B cell (primary cell): Measurements from ENCODE around the gene RALGAPA2. TPM values are rescaled to one million over a fixed set of nuclear protein-coding genes. Genes with fewer than 3 reads are reported as not detected.

Source experiments
- ATAC-seq: fragments of 200-7000 bp; cut with Tn5 transposase; one replicate; pipeline ENCODE4 v1.10.0; 2021; ENCODE audit warnings: low read depth, mild to moderate bottlenecking, moderate number of reproducible peaks, moderate library complexity
- CTCF ChIA-PET: fragments of 350-600 bp; sonication (Branson Sonifier 250); formaldehyde crosslinking; loops from one replicate; lab custom pipeline; 2021; ENCODE audit warnings: antibody characterized with exemption, inconsistent platforms; lab: Charles Lee
- POLR2A ChIA-PET: fragments of 350-600 bp; sonication (Branson Sonifier 250); formaldehyde crosslinking; loops from one replicate; lab custom pipeline; 2021; ENCODE audit warnings: antibody characterized with exemption; lab: Charles Lee
- DNase-seq: peaks from one replicate; pipeline ENCODE4 v3.0.0; 2013
- H2AFZ ChIP-seq: 2 replicates; pipeline ENCODE4 v1.6.1; 2012; ENCODE audit warnings: mild to moderate bottlenecking, low read depth, low read length; ENCODE audit not compliant: insufficient read depth, poor library complexity, severe bottlenecking
- H3K27ac ChIP-seq, 2 donors: 1 replicate in 1 of 2; 2 replicates in 1 of 2; pipeline ENCODE4 v1.5.1; 2012 to 2013; ENCODE audit warnings: low read length in 2 of 2, mild to moderate bottlenecking in 2 of 2, moderate library complexity in 1 of 2
- H3K27me3 ChIP-seq, 4 experiments: fragments of 200-600 bp in 1 of 4; sonication (generic) in 1 of 4; replicated peaks in 1 of 4; 1 replicate in 2 of 4; 2 replicates in 2 of 4; pipeline versions ENCODE4 v1.6.1 to v1.7.0; 2013 to 2016; ENCODE audit warnings: low read length in 3 of 4, mild to moderate bottlenecking in 2 of 4, mixed read lengths in 1 of 4, moderate library complexity in 1 of 4; ENCODE audit not compliant: insufficient read depth in 4 of 4, control insufficient read depth in 3 of 4; ENCODE audit errors: control extremely low read depth in 1 of 4
- H3K36me3 ChIP-seq, 2 experiments: replicated peaks in 1 of 2; 1 replicate in 1 of 2; 2 replicates in 1 of 2; pipeline versions ENCODE4 v1.6.1 to v1.7.1; 2013; ENCODE audit warnings: low read length in 1 of 2; ENCODE audit not compliant: insufficient read depth in 2 of 2, control insufficient read depth in 1 of 2; ENCODE audit errors: control extremely low read depth in 1 of 2, extremely low read depth in 1 of 2
- H3K4me1 ChIP-seq, 2 donors: fragments of 200-600 bp in 1 of 2; sonication (generic) in 1 of 2; 1 replicate in 1 of 2; 2 replicates in 1 of 2; pipeline versions ENCODE4 v1.5.1 to v1.6.1; 2013 to 2017; ENCODE audit warnings: low read length in 2 of 2; ENCODE audit not compliant: control insufficient read depth in 2 of 2, insufficient read depth in 2 of 2
- H3K4me2 ChIP-seq: replicated peaks from 2 replicates; pipeline ENCODE3; 2012; ENCODE audit warnings: mild to moderate bottlenecking, low read depth, low read length; ENCODE audit not compliant: poor library complexity, severe bottlenecking
- H3K4me3 ChIP-seq, 5 experiments: fragments of 200-600 bp in 1 of 5; sonication (generic) in 1 of 5; 1 replicate in 3 of 5; 2 replicates in 2 of 5; pipeline versions ENCODE4 v1.5.1 to v1.7.0; 2011 to 2016; ENCODE audit warnings: low read length in 4 of 5, mild to moderate bottlenecking in 4 of 5, low read depth in 2 of 5, control low read depth in 1 of 5, moderate library complexity in 1 of 5; ENCODE audit not compliant: insufficient read depth in 1 of 5; ENCODE audit errors: control extremely low read depth in 1 of 5, extremely low read depth in 1 of 5
- H3K79me2 ChIP-seq: fragments of 200-600 bp; sonication (generic); one replicate; pipeline ENCODE4 v1.6.0; 2016; ENCODE audit warnings: low read length; ENCODE audit not compliant: control insufficient read depth, insufficient read depth
- H3K9ac ChIP-seq: fragments of 200-600 bp; sonication (generic); 2 replicates; pipeline ENCODE4 v1.6.1; 2017; ENCODE audit warnings: mild to moderate bottlenecking, low read length, moderate library complexity
- H3K9me3 ChIP-seq, 3 donors: one replicate each; pipeline versions ENCODE4 v1.6.1 to v1.7.1; 2013; ENCODE audit warnings: low read length in 2 of 3; ENCODE audit not compliant: control insufficient read depth in 2 of 3, insufficient read depth in 1 of 3; ENCODE audit errors: control extremely low read depth in 1 of 3
- H4K20me1 ChIP-seq: 2 replicates; pipeline ENCODE4 v1.6.0; 2012; ENCODE audit warnings: mild to moderate bottlenecking, low read length; ENCODE audit not compliant: insufficient read depth, control insufficient read depth, poor library complexity, severe bottlenecking
- H3K27ac Mint-ChIP-seq: one replicate; pipeline ENCODE4 v1.8.0; 2021; ENCODE audit warnings: mixed read lengths
- H3K27me3 Mint-ChIP-seq: one replicate; pipeline ENCODE4 v1.8.0; 2021; ENCODE audit warnings: mixed read lengths
- H3K4me1 Mint-ChIP-seq: one replicate; pipeline ENCODE4 v1.8.0; 2021; ENCODE audit warnings: mixed read lengths
- H3K4me3 Mint-ChIP-seq: one replicate; pipeline ENCODE4 v1.8.0; 2021; ENCODE audit warnings: mixed read lengths
- H3K9me3 Mint-ChIP-seq: one replicate; pipeline ENCODE4 v1.8.0; 2022; ENCODE audit warnings: mixed read lengths; ENCODE audit not compliant: insufficient read depth
- CTCF ChIP-seq: fragments of 200-600 bp; IDR thresholded peaks from one replicate; pipeline ENCODE4 v1.8.0; 2022; ENCODE audit warnings: antibody characterized with exemption, mild to moderate bottlenecking
- EZH2 ChIP-seq: IDR thresholded peaks from 2 replicates; pipeline ENCODE4 v1.6.1; 2012; ENCODE audit warnings: borderline replicate concordance, low read depth, mild to moderate bottlenecking, moderate library complexity, low read length; ENCODE audit not compliant: insufficient read depth, poor library complexity, severe bottlenecking
- WGBS: methylation state at CpG from one replicate; pipeline ENCODE4 v1.1.5; 2013; ENCODE audit warnings: missing lambda C conversion rate; ENCODE audit not compliant: insufficient coverage; 5-methylcytosine and 5-hydroxymethylcytosine counted together
- intact Hi-C: fragments of 100-400 bp; cut with micrococcal nuclease; formaldehyde crosslinking; loops from one replicate; pipeline ENCODE4 v1.10.0; 2022
- polyA plus RNA-seq: library from polyadenylated mRNA; depleted of rRNA; stranded (reverse); fragments of >200 nt; gene quantifications from 2 replicates; pipeline ENCODE4 v1.2.3, GENCODE V29; 2012
- total RNA-seq, 2 donors: library from RNA; stranded (reverse); fragments of 120-200 nt in 1 of 2; gene quantifications; 1 replicate in 1 of 2; 2 replicates in 1 of 2; pipeline versions ENCODE4 v1.2.3 to v1.2.4, GENCODE V29; 2013 to 2022

RALGAPA2 gene
- total and polyA plus RNA-seq, 2 donors (not counting 1 experiment from before 2014, with no cell fraction given): 6.4 to 33.1 TPM

DNA sequence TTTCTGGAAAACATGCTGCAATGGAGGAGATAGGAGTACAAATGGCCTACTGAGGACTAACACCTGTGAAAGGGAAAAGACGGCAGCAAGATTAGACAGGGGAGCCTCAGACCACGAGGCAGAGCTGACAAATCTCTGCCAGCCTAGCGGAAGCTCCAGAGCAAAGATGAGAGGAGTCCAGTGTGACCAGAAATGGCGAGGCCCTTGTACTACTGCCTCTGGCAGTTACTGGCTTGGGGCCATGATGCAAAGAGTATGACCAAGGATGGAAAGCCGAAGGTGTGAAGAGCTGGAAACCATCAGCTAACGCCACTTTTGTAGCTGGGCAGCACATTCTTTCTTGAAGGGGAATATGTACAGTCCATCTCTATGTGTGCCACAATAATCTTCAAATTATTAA, 55.4 kb downstream of the RALGAPA2 start:
- ChIA-PET POLR2A (no interaction called here), CTCF (interaction anchor here (0.6 kb wide), 1 partner anchor 216 kb away, joined by 3 read pairs; no protein-coding TSS in a partner anchor)
- no peak for DNase-seq
- Histone ChIP-seq H3K9me3 (no peaks in the 10 kb centered on the region), H3K79me2 (no peaks in the 10 kb centered on the region), H3K27ac (no peak overlapping the region), H3K27me3 (no peaks in the 10 kb centered on the region), H4K20me1 (no peaks in the 10 kb centered on the region), H2AFZ (no peak overlapping the region), H3K4me2 (no peak overlapping the region), H3K4me1 (no peaks in the 10 kb centered on the region), H3K4me3 (no peak overlapping the region), H3K36me3 (peaks cover 0 to 3% of the 10 kb centered on the region in 2 experiments), H3K9ac (no peak overlapping the region)
- Mint-ChIP-seq H3K4me3 (no peak overlapping the region), H3K27me3 (no peaks in the 10 kb centered on the region), H3K9me3 (no peaks in the 10 kb centered on the region), H3K4me1 (no peaks in the 10 kb centered on the region), H3K27ac (no peak overlapping the region)
- intact Hi-C loops: no loop called here
- no peak for TF ChIP-seq CTCF
- no peak for TF ChIP-seq EZH2
- ATAC-seq: no peak
- 88% methylated on average over 5 of the region's 6 CpGs for whole genome bisulfite sequencing

DNA sequence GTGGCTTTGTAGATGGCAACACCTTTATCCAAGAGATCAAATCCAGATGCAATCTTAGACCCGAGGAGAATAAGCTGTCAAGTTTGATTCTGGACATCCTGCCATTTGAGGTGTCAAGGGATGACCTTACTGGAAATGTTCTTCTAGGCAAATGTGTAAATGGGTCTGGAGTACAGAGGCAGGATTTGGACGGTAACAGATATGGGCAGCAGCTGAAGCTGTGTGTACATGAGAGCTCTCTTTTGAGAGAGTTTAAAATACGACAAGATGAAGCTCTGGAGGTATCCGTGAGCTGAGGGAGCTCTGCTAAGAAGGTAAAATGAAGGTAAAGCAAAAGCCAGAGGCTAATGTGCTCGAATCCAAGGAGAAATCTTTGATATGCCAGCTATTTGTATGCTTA, 56.6 kb downstream of the RALGAPA2 start:
- Histone ChIP-seq H3K27me3 (no peaks in the 10 kb centered on the region), H4K20me1 (no peaks in the 10 kb centered on the region), H3K79me2 (no peaks in the 10 kb centered on the region), H3K4me1 (no peaks in the 10 kb centered on the region), H3K4me3 (no peak overlapping the region), H3K4me2 (no peak overlapping the region), H2AFZ (no peak overlapping the region), H3K36me3 (peaks cover 0 to 3% of the 10 kb centered on the region in 2 experiments), H3K27ac (no peak overlapping the region), H3K9ac (no peak overlapping the region), H3K9me3 (no peaks in the 10 kb centered on the region)
- POLR2A ChIA-PET: no interaction called here
- CTCF ChIA-PET: interaction anchor here (0.8 kb wide), 1 partner anchor 297 kb away, joined by 3 read pairs; no protein-coding TSS in a partner anchor
- Mint-ChIP-seq H3K4me3 (no peak overlapping the region), H3K27me3 (no peaks in the 10 kb centered on the region), H3K4me1 (no peaks in the 10 kb centered on the region), H3K27ac (no peak overlapping the region), H3K9me3 (no peaks in the 10 kb centered on the region)
- intact Hi-C loops: no loop called here
- DNase-seq (no peak), ATAC-seq (no peak)
- TF ChIP-seq CTCF: no peak
- TF ChIP-seq EZH2: no peak
- 86% methylated on average over 3 of the region's 5 CpGs for WGBS
